Neural cell (in vitro differentiated cells): ENCODE measurements around the gene ASCL1. TPM values are rescaled to one million over a fixed set of nuclear protein-coding genes. Genes with fewer than 3 reads are reported as not detected.

Experiments
- H2AFZ ChIP-seq: fragments of 200-600, 300-800 bp; sonication (generic), shearing (Covaris generic); 2 replicates; pipeline ENCODE4 v1.6.0; 2014; ENCODE audit warnings: low read depth, mild to moderate bottlenecking, antibody characterized with exemption, low read length, moderate library complexity
- H3F3A ChIP-seq: fragments of 200-600 bp; shearing (Covaris generic); 2 replicates; pipeline ENCODE4 v1.6.1; 2016; ENCODE audit warnings: mild to moderate bottlenecking, moderate library complexity, mixed read lengths, antibody characterized with exemption, low read length; ENCODE audit not compliant: insufficient read depth, poor library complexity, severe bottlenecking
- H3K27ac ChIP-seq: fragments of 200-600, 300-800 bp; sonication (generic), shearing (Covaris generic); 2 replicates; pipeline ENCODE4 v1.5.1; 2014; ENCODE audit warnings: mild to moderate bottlenecking, low read length, moderate library complexity
- H3K27me3 ChIP-seq: fragments of 300-800, 200-600 bp; sonication (generic), shearing (Covaris generic); 2 replicates; pipeline ENCODE4 v1.6.0; 2014; ENCODE audit warnings: mild to moderate bottlenecking, low read depth, low read length, moderate library complexity; ENCODE audit not compliant: insufficient read depth
- H3K36me3 ChIP-seq: fragments of 300-800, 200-600 bp; sonication (generic), shearing (Covaris generic); 2 replicates; pipeline ENCODE4 v1.5.1; 2014; ENCODE audit warnings: mild to moderate bottlenecking, antibody characterized with exemption, low read length, moderate library complexity; ENCODE audit not compliant: insufficient read depth
- H3K4me2 ChIP-seq: fragments of 300-800, 200-600 bp; sonication (generic), shearing (Covaris generic); 2 replicates; pipeline ENCODE4 v1.6.0; 2014; ENCODE audit warnings: mild to moderate bottlenecking, low read length
- H3K4me3 ChIP-seq: fragments of 300-800, 200-600 bp; sonication (generic), shearing (Covaris generic); 2 replicates; pipeline ENCODE4 v1.5.1; 2014; ENCODE audit warnings: mild to moderate bottlenecking, low read length, moderate library complexity
- H3K79me2 ChIP-seq: fragments of 200-600 bp; shearing (Covaris generic); replicated peaks from 2 replicates; pipeline ENCODE4 v1.6.0; 2014; ENCODE audit warnings: mild to moderate bottlenecking, low read length, moderate library complexity; ENCODE audit not compliant: insufficient read depth
- H3K9ac ChIP-seq: fragments of 300-800, 200-600 bp; sonication (generic), shearing (Covaris generic); 2 replicates; pipeline ENCODE4 v1.6.1; 2016; ENCODE audit warnings: mild to moderate bottlenecking, low read length, mixed read lengths
- H3K9me2 ChIP-seq: fragments of 200-600 bp; shearing (Covaris generic); 2 replicates; pipeline ENCODE4 v1.6.1; 2016; ENCODE audit warnings: mild to moderate bottlenecking, low read length, mixed read lengths; ENCODE audit not compliant: insufficient read depth
- H3K9me3 ChIP-seq: fragments of 200-600, 300-800 bp; sonication (generic), shearing (Covaris generic); 2 replicates; pipeline ENCODE4 v1.6.1; 2016; ENCODE audit warnings: mild to moderate bottlenecking, mixed run types, low read length, moderate library complexity, mixed read lengths
- H4K20me1 ChIP-seq: fragments of 200-600 bp; shearing (Covaris generic); 2 replicates; pipeline ENCODE4 v1.6.1; 2016; ENCODE audit warnings: mild to moderate bottlenecking, mixed run types; ENCODE audit not compliant: insufficient read depth
- EP300 ChIP-seq: fragments of 450-650 bp; conservative IDR thresholded peaks from 2 replicates; pipeline ENCODE4 v1.6.1; 2014; ENCODE audit warnings: antibody characterized with exemption, mild to moderate bottlenecking, moderate library complexity; ENCODE audit not compliant: poor library complexity, severe bottlenecking
- EZH2 ChIP-seq: fragments of 200-600, 300-800 bp; shearing (Covaris generic), sonication (generic); IDR thresholded peaks from 2 replicates; pipeline ENCODE4 v1.6.1; 2014; ENCODE audit warnings: antibody characterized with exemption, low read length, borderline replicate concordance, mild to moderate bottlenecking; ENCODE audit not compliant: insufficient read depth, poor library complexity, severe bottlenecking
- MXI1 ChIP-seq: fragments of 450-650 bp; conservative IDR thresholded peaks from 2 replicates; pipeline ENCODE4 v1.6.1; 2014; ENCODE audit warnings: antibody characterized with exemption, mild to moderate bottlenecking; ENCODE audit not compliant: poor library complexity, severe bottlenecking
- POLR2AphosphoS5 ChIP-seq: IDR thresholded peaks from 2 replicates; pipeline ENCODE4 v1.6.1; 2012
- RAD21 ChIP-seq: fragments of 450-650 bp; conservative IDR thresholded peaks from 2 replicates; pipeline ENCODE4 v1.6.1; 2014; ENCODE audit warnings: antibody characterized with exemption, mild to moderate bottlenecking, moderate library complexity
- SMC3 ChIP-seq: fragments of 450-650 bp; conservative IDR thresholded peaks from 2 replicates; pipeline ENCODE4 v1.6.1; 2014; ENCODE audit warnings: antibody characterized with exemption, mild to moderate bottlenecking, moderate library complexity; ENCODE audit not compliant: poor library complexity
- TAF1 ChIP-seq: IDR thresholded peaks from 2 replicates; pipeline ENCODE4 v1.6.1; 2012; ENCODE audit warnings: low read depth
- polyA plus RNA-seq: library from polyadenylated mRNA; depleted of rRNA; stranded (reverse); fragments of >200 nt; gene quantifications from 2 replicates; pipeline ENCODE4 v1.2.3, GENCODE V29; 2014
- TF ChIP-seq, protein P1 (sequence below): fragments of 450-650 bp; IDR thresholded peaks from 2 replicates; pipeline ENCODE4 v1.5.1; 2014; ENCODE audit warnings: antibody characterized with exemption, mild to moderate bottlenecking, moderate library complexity; ENCODE audit not compliant: poor library complexity, severe bottlenecking
- TF ChIP-seq, protein P2 (sequence below): IDR thresholded peaks from 2 replicates; pipeline ENCODE4 v1.6.1; 2012; ENCODE audit warnings: borderline replicate concordance

Gene ASCL1
- polyA plus RNA-seq, 1 donor from 2014 or later: 3.4 TPM

DNA sequence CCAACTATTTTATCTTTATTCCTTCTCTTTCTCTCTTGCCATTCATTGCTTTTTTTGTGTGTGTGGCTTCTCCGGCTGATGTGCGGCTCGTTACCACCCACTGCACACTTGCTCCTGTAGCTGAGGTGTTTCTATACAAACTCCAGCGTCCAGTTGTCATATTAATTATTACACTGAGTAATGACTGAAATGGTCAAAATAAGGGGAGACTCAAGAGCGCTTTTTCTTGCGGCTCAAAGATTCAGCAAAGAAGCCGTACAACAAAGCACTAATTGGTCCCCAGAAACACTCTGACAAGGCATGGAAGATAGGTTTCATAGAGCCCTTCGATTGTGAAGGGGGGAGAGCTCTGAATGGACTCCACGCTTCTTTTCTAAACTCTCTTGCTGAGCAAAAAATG is 5.6 kb upstream of the ASCL1 start:
- no peaks in the 10 kb centered on the region for H3K36me3 ChIP-seq
- no peak overlapping the region for H3K27ac ChIP-seq
- peaks cover 55% of the 10 kb centered on the region for H3K27me3 ChIP-seq
- H3F3A ChIP-seq: peaks cover 2% of the 10 kb centered on the region
- no peaks in the 10 kb centered on the region for H3K9me2 ChIP-seq
- no peaks in the 10 kb centered on the region for H4K20me1 ChIP-seq
- H3K4me2 ChIP-seq: no peak overlapping the region
- H3K9ac ChIP-seq: no peak overlapping the region
- TF ChIP-seq, protein P1, sequence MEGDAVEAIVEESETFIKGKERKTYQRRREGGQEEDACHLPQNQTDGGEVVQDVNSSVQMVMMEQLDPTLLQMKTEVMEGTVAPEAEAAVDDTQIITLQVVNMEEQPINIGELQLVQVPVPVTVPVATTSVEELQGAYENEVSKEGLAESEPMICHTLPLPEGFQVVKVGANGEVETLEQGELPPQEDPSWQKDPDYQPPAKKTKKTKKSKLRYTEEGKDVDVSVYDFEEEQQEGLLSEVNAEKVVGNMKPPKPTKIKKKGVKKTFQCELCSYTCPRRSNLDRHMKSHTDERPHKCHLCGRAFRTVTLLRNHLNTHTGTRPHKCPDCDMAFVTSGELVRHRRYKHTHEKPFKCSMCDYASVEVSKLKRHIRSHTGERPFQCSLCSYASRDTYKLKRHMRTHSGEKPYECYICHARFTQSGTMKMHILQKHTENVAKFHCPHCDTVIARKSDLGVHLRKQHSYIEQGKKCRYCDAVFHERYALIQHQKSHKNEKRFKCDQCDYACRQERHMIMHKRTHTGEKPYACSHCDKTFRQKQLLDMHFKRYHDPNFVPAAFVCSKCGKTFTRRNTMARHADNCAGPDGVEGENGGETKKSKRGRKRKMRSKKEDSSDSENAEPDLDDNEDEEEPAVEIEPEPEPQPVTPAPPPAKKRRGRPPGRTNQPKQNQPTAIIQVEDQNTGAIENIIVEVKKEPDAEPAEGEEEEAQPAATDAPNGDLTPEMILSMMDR: no peak
- TF ChIP-seq MXI1 (no peak), EZH2 (no peak), SMC3 (no peak), EP300 (no peak), TAF1 (no peak), RAD21 (no peak), POLR2AphosphoS5 (no peak)
- TF ChIP-seq, protein P2, sequence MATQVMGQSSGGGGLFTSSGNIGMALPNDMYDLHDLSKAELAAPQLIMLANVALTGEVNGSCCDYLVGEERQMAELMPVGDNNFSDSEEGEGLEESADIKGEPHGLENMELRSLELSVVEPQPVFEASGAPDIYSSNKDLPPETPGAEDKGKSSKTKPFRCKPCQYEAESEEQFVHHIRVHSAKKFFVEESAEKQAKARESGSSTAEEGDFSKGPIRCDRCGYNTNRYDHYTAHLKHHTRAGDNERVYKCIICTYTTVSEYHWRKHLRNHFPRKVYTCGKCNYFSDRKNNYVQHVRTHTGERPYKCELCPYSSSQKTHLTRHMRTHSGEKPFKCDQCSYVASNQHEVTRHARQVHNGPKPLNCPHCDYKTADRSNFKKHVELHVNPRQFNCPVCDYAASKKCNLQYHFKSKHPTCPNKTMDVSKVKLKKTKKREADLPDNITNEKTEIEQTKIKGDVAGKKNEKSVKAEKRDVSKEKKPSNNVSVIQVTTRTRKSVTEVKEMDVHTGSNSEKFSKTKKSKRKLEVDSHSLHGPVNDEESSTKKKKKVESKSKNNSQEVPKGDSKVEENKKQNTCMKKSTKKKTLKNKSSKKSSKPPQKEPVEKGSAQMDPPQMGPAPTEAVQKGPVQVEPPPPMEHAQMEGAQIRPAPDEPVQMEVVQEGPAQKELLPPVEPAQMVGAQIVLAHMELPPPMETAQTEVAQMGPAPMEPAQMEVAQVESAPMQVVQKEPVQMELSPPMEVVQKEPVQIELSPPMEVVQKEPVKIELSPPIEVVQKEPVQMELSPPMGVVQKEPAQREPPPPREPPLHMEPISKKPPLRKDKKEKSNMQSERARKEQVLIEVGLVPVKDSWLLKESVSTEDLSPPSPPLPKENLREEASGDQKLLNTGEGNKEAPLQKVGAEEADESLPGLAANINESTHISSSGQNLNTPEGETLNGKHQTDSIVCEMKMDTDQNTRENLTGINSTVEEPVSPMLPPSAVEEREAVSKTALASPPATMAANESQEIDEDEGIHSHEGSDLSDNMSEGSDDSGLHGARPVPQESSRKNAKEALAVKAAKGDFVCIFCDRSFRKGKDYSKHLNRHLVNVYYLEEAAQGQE: no peak
- H2AFZ ChIP-seq: no peak overlapping the region
- H3K79me2 ChIP-seq: no peaks in the 10 kb centered on the region
- no peaks in the 10 kb centered on the region for H3K9me3 ChIP-seq
- H3K4me3 ChIP-seq: no peak overlapping the region

DNA sequence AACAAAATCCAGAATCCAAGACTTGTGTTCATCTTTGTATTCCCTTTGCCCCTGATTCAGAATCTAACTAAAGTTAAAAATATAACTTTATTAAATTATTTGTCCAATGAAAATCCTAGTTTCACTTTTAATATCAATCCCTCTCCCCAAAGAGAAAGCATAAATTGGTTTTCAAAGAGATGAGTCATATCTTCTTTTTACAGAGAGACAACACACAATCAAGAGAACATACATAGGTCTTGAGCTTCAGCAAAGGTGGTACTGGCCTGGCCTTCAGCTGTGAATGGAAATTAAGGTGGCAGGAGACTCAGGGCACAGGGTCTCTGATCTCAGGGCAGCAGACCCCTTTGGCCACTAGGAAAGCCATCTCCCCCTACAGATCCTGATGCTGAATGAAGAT is 4.3 kb upstream of the ASCL1 start:
- no peak overlapping the region for H3K4me3 ChIP-seq
- H3K9ac ChIP-seq: no peak overlapping the region

More for the DNA sequence above, 4.3 kb upstream of the ASCL1 start:
- no peak overlapping the region for H3K4me2 ChIP-seq
- no peaks in the 10 kb centered on the region for H3K9me3 ChIP-seq
- H3K9me2 ChIP-seq: no peaks in the 10 kb centered on the region
- H3K36me3 ChIP-seq: no peaks in the 10 kb centered on the region
- H3F3A ChIP-seq: peaks cover 6% of the 10 kb centered on the region
- no peaks in the 10 kb centered on the region for H3K79me2 ChIP-seq
- no peak overlapping the region for H3K27ac ChIP-seq
- no peaks in the 10 kb centered on the region for H4K20me1 ChIP-seq
- TF ChIP-seq, protein P2: no peak
- H2AFZ ChIP-seq: no peak overlapping the region
- peaks cover 56% of the 10 kb centered on the region for H3K27me3 ChIP-seq
